Measurements from ENCODE around the gene DPF3.

The DPF3 gene

DNA sequence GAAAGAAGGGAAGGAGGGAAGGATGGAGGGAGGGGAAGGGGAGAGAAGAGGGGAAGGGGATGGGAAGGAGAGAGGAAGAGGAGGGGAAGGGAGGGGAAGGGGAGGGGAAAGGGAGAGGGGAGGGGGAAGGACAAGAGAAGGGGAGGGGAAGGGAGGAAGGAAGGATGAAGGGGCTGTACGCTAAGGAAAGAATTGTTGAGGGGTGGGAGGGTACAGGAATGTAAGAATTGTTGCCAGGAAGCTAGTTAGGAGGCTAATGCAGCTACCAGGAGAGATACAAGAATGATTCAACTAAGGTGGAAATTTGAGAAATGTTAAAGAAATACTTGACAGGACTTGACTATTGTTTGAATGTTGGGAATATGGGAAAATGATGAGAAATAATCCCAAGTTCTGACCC lies 261.2 kb downstream of the DPF3 start:
- no peaks in the 10 kb centered on the region for H3K36me3 ChIP-seq (ENCODE audit: control insufficient read depth, low read length)
- H3K9me2 ChIP-seq (replicated peaks; ENCODE audit: control insufficient read depth, low read length) = no peaks in the 10 kb centered on the region
- peaks cover 5% of the 10 kb centered on the region; the same call in 1 of the 2 replicates for H3K27me3 ChIP-seq (ENCODE audit: control insufficient read depth, low read length)
- no peaks in the 10 kb centered on the region for H3K4me1 ChIP-seq (ENCODE audit: control insufficient read depth, low read length)
- no peak overlapping the region for H3K27ac ChIP-seq (ENCODE audit: low read depth, low read length)
- TF ChIP-seq EZH2phosphoT487 (IDR thresholded peaks at IDR 0.05; ENCODE audit: borderline replicate concordance, low read length) = no peak
- TF ChIP-seq, protein P1, sequence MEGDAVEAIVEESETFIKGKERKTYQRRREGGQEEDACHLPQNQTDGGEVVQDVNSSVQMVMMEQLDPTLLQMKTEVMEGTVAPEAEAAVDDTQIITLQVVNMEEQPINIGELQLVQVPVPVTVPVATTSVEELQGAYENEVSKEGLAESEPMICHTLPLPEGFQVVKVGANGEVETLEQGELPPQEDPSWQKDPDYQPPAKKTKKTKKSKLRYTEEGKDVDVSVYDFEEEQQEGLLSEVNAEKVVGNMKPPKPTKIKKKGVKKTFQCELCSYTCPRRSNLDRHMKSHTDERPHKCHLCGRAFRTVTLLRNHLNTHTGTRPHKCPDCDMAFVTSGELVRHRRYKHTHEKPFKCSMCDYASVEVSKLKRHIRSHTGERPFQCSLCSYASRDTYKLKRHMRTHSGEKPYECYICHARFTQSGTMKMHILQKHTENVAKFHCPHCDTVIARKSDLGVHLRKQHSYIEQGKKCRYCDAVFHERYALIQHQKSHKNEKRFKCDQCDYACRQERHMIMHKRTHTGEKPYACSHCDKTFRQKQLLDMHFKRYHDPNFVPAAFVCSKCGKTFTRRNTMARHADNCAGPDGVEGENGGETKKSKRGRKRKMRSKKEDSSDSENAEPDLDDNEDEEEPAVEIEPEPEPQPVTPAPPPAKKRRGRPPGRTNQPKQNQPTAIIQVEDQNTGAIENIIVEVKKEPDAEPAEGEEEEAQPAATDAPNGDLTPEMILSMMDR (IDR thresholded peaks at IDR 0.05; ENCODE audit: low read depth, low read length, poor library complexity, severe bottlenecking) = no peak
- H3K9me3 ChIP-seq (ENCODE audit: control insufficient read depth, insufficient read depth, low read length) = no peaks in the 10 kb centered on the region
- no peaks in the 10 kb centered on the region for H3F3A ChIP-seq (ENCODE audit: control insufficient read depth, insufficient read depth)
- H3K4me2 ChIP-seq (ENCODE audit: low read length) = no peak overlapping the region
- H3K4me3 ChIP-seq (ENCODE audit: low read length) = no peak overlapping the region
- no peaks in the 10 kb centered on the region for H4K20me1 ChIP-seq (ENCODE audit: control insufficient read depth, insufficient read depth, low read depth, low read length)
- no peaks in the 10 kb centered on the region for H3K79me2 ChIP-seq (ENCODE audit: control insufficient read depth, low read length)

DNA sequence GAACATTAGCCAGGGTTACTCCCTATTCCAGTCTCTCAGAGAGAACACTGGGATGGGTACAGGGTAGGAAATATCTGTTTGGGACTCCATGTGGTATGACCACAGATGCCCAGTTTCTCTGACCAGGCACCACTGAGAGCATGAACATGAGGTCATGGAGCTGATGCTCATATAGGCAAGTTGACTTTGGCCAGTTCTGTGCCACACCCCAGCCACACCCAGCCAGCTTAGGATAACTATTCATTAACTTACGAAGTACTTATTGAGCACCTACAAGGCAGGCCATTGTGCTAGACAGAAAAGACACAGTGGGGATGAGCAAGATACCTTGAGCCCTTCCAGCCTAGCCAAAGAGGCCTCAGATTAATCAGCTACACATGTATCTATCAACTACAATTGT lies 262.5 kb downstream of the DPF3 start:
- TF ChIP-seq, protein P1 (IDR thresholded peaks at IDR 0.05; ENCODE audit: low read depth, low read length, poor library complexity, severe bottlenecking) = no peak
- TF ChIP-seq EZH2phosphoT487 (IDR thresholded peaks at IDR 0.05; ENCODE audit: borderline replicate concordance, low read length) = no peak
- H3K4me2 ChIP-seq (ENCODE audit: low read length) = no peak overlapping the region

DNA sequence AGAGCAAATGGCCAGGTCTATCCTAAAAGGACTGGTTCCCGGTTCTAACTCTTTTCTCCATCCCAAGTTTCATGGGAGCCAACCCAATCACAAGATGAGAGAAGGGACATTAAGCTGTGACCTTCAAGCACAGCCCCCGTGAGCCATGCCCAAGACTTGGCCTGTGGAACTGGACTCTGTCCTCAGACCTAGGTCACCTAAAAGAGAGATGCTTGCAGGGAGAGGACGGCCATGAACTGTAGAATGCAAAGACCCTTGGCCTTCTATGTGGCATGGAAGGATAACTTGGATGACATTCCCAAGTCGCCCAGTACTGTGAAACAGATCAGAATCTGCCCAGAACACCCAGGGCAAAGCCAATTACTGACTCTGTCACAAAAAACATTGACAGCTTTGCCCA lies 263.5 kb downstream of the DPF3 start:
- TF ChIP-seq, protein P1 (IDR thresholded peaks at IDR 0.05; ENCODE audit: low read depth, low read length, poor library complexity, severe bottlenecking) = no peak
- no peak for TF ChIP-seq EZH2phosphoT487 (IDR thresholded peaks at IDR 0.05; ENCODE audit: borderline replicate concordance, low read length)
- no peaks in the 10 kb centered on the region for H4K20me1 ChIP-seq (ENCODE audit: control insufficient read depth, insufficient read depth, low read depth, low read length)
- no peak overlapping the region for H3K27ac ChIP-seq (ENCODE audit: low read depth, low read length)
- H3K4me2 ChIP-seq (ENCODE audit: low read length) = no peak overlapping the region
- H3K4me1 ChIP-seq (ENCODE audit: control insufficient read depth, low read length) = no peaks in the 10 kb centered on the region
- no peaks in the 10 kb centered on the region for H3K79me2 ChIP-seq (ENCODE audit: control insufficient read depth, low read length)
- no peaks in the 10 kb centered on the region for H3K36me3 ChIP-seq (ENCODE audit: control insufficient read depth, low read length)
- H3K9me2 ChIP-seq (replicated peaks; ENCODE audit: control insufficient read depth, low read length) = no peaks in the 10 kb centered on the region
- H3F3A ChIP-seq (ENCODE audit: control insufficient read depth, insufficient read depth) = no peaks in the 10 kb centered on the region
- 0 out of 2 replicates have a peak, but pooled peaks cover 3% of the 10 kb centered on the region for H3K9me3 ChIP-seq (ENCODE audit: control insufficient read depth, insufficient read depth, low read length)
- H3K27me3 ChIP-seq (ENCODE audit: control insufficient read depth, low read length) = peaks cover 5% of the 10 kb centered on the region; the same call in 1 of the 2 replicates
- H3K4me3 ChIP-seq (ENCODE audit: low read length) = no peak overlapping the region

More for the DNA sequence above, 262.5 kb downstream of the DPF3 start:
- H3K4me1 ChIP-seq (ENCODE audit: control insufficient read depth, low read length) = no peaks in the 10 kb centered on the region
- no peaks in the 10 kb centered on the region for H3K9me2 ChIP-seq (replicated peaks; ENCODE audit: control insufficient read depth, low read length)
- 0 out of 2 replicates have a peak, but pooled peaks cover 1% of the 10 kb centered on the region for H3K9me3 ChIP-seq (ENCODE audit: control insufficient read depth, insufficient read depth, low read length)
- no peaks in the 10 kb centered on the region for H3K79me2 ChIP-seq (ENCODE audit: control insufficient read depth, low read length)
- no peak overlapping the region for H3K27ac ChIP-seq (ENCODE audit: low read depth, low read length)
- H3K4me3 ChIP-seq (ENCODE audit: low read length) = no peak overlapping the region
- no peaks in the 10 kb centered on the region for H4K20me1 ChIP-seq (ENCODE audit: control insufficient read depth, insufficient read depth, low read depth, low read length)
- peaks cover 5% of the 10 kb centered on the region; the same call in 1 of the 2 replicates for H3K27me3 ChIP-seq (ENCODE audit: control insufficient read depth, low read length)
- no peaks in the 10 kb centered on the region for H3F3A ChIP-seq (ENCODE audit: control insufficient read depth, insufficient read depth)
- no peaks in the 10 kb centered on the region for H3K36me3 ChIP-seq (ENCODE audit: control insufficient read depth, low read length)
